ENCODE results near the gene SPTLC3.
A peak's percentile ranks its signal among the peaks of the same experiment; 100 is the strongest.

- TF ChIP-seq CTCF (conservative IDR thresholded peaks at IDR 0.05 in 1 of 2, IDR thresholded peaks at IDR 0.05 in 1 of 2; ENCODE audit: low read depth in 1 of 2, low read length in 2 of 2) = peak; percentile 71 to 72
- TF ChIP-seq EZH2 (IDR thresholded peaks at IDR 0.05; ENCODE audit: low read length, missing control alignments) = no peak
These were observed 38.4 kb upstream of the SPTLC3 start for GRCh38 chr20:12970372-12970821.

Data from fibroblast of lung (primary cell).